Hematopoietic multipotent progenitor cell (in vitro differentiated cells): Measurements from ENCODE around the gene SMAGP. TPM values are rescaled to one million over a fixed set of nuclear protein-coding genes. Genes with fewer than 3 reads are reported as not detected.

Experiments used
- DNase-seq, 3 donors: peaks; one replicate each; pipeline ENCODE4 v3.0.0-alpha.2; 2011 to 2015; ENCODE audit warnings: low read depth in 2 of 3, low spot score in 2 of 3
- total RNA-seq: library from RNA; depleted of rRNA; stranded (reverse); fragments of >200 nt; gene quantifications from one replicate; pipeline ENCODE4 v1.2.3, GENCODE V29; 2012

SMAGP gene
- total RNA-seq, 1 donor, result 2.4 TPM

DNA sequence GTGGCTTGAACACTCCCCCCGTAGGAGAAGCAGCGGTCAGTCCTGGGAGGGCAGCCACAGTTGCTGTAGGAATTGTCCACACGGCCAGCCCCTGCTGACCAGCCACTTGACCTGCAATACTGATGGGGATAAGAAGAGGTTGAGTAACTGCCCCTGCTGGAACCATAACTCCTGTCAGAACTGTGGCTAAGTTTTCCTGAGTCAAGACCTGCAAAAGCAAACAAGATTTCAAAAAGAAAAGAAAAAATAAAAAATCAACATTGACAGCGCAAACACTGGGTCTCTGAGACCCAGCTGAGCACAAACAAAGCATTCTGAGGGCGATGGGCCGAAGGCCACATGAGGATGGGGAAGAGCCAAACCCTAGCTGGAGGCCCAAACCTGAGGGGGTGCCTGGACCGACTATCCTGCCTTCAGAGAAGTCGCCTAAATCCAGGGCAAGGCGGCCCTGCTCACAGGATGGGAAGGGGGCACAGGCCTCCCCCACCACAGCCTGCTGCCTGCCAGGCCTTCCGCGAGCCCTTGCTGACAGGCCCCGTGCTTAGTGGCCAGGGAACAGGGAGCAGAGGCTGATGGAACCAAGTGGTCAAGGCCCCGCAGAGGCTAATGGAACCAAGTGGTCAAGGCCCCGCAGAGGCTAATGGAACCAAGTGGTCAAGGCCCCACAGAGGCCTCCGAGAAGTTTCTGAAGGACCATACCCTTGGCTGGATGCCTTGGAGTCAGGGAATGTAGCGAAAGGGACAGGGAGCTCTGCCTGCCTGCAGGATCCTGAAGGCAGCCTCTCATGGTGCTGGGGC, 71.4 kb downstream of the SMAGP start:
- no peak for DNase-seq

DNA sequence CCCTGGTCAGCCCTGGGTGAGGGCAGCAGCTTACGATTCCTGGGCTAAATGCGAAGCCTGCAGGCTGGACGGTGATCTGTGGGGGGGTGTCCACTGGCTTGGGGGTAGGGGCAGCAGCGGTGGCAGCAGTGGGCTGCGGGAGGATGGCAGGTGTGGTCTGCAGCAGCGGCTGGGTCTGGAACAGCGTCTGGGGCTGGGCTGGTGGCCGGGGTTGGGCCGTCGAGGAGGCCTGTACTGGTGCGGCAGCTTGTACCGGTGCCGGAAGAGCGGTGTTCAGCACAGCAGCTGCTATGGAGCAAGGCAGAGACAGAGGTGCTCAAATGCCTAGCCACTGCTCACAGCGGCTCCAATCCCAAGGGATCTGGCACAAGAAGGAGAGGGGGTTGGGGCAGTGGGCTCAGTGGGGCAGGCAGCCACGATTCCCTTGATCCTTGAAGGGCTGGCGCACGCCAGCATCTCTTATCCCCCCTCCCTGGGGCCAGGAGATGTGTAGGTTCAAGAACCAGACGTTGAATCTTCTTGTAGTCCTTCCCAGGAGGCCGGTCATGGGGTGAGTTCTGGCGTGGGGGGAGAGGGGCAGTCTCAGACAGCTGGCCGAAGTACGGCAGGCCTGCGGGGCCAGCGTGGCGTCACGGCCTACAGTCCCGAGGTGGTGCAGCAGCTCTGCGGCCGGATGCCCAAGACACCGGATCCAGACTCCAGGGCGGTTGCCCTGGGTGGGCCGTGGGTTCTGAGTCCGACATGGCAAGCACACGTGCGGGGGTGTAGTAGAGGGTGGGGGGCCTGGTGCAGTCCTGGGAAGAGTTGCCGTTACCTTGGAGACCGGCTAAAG, 72.3 kb downstream of the SMAGP start:
- no peak for DNase-seq

DNA sequence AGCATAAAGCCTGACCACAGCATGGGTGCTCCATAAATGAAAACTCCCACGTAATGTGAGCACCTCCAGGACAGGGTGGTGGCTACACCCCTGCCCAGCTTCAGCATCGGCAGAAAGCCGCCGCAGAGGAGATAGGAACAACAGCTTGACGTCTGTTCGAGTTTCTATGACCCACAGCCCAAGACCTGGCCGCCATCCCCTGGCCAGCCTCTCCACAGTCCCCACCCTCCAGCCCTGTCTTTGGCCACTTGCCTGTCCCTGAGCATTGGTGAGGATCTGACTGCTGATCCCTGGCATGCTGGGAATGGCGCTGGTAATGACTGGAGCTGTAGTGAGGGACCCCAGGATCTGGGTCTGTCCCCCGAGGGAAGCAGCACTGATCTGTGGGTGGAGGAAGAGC, 73.7 kb downstream of the SMAGP start:
- DNase-seq, result no peak

DNA sequence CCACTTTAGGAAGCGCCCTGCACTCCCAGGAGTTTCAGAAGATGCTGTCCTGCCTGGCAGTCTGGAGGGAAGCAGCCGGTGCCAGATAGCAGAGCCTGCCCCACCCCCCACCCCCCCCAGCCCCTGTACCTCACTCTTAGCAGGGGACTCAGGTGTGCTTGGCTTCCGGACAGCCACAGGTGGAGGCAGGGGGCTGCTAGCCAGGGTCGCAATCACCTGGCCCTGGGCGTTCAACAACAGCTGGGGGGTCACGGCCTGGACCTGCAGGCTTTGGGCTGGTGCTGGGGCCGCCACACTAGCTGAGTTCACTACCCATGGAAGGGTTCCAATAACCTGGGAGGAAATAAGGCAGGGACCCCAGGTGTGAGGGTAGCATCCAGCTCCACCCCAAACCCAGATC, 74.4 kb downstream of the SMAGP start:
- DNase-seq, result no peak

Other genes with a start within 250 kb of the SMAGP start
- gene SLC11A2, start 244.0 kb downstream of the SMAGP start, total RNA-seq, result 51.4 TPM
- 81.9 TPM for gene LETMD1, start 222.1 kb downstream of the SMAGP start, total RNA-seq
- 7.3 TPM for gene CSRNP2, start 186.8 kb downstream of the SMAGP start, total RNA-seq
- 10.8 TPM for gene TFCP2, start 97.3 kb downstream of the SMAGP start, total RNA-seq
- 3.2 TPM for gene POU6F1, start 52.4 kb downstream of the SMAGP start, total RNA-seq
- gene DAZAP2, start 31.6 kb downstream of the SMAGP start, total RNA-seq, result 378 TPM
- gene BIN2, start 53.8 kb upstream of the SMAGP start, total RNA-seq, result 36.1 TPM
- not detected for gene CELA1, start 76.3 kb upstream of the SMAGP start, total RNA-seq
- 34.2 TPM for gene GALNT6, start 121.0 kb upstream of the SMAGP start, total RNA-seq
- 5.1 TPM for gene SLC4A8, start 154.4 kb upstream of the SMAGP start, total RNA-seq